Large intestine (tissue), 3 donors: Measurements from ENCODE around the gene SMKR1. TPM values are rescaled to one million over a fixed set of nuclear protein-coding genes. Genes with fewer than 3 reads are reported as not detected.
"Not testable (repeated sequence)": the region's sequence is repeated elsewhere in the genome, so short reads cannot be mapped to it uniquely, and the experiment has no call there.

Experiments used
- DNase-seq, 2 donors: peaks; one replicate each; pipeline versions ENCODE4 v3.0.0 to v3.0.0-alpha.2; 2013
- H3K27ac ChIP-seq: one replicate; pipeline ENCODE4 v1.5.1; 2013; ENCODE audit warnings: low read length
- H3K27me3 ChIP-seq: 2 replicates; pipeline ENCODE4 v1.6.1; 2013; ENCODE audit warnings: low read length; ENCODE audit not compliant: control insufficient read depth, insufficient read depth
- H3K36me3 ChIP-seq: 2 replicates; pipeline ENCODE4 v1.6.1; 2013; ENCODE audit warnings: low read length; ENCODE audit not compliant: control insufficient read depth, insufficient read depth
- H3K4me1 ChIP-seq: one replicate; pipeline ENCODE4 v1.6.1; 2013; ENCODE audit warnings: low read length; ENCODE audit not compliant: control insufficient read depth, insufficient read depth
- H3K4me3 ChIP-seq: one replicate; pipeline ENCODE4 v1.5.1; 2013; ENCODE audit warnings: low read length
- H3K9me3 ChIP-seq: one replicate; pipeline ENCODE4 v1.6.1; 2013; ENCODE audit warnings: mild to moderate bottlenecking, low read depth, low read length, moderate library complexity; ENCODE audit not compliant: control insufficient read depth
- WGBS: methylation state at CpG from one replicate; pipeline ENCODE4 v1.1.5; 2013; ENCODE audit warnings: low lambda C conversion rate; ENCODE audit not compliant: insufficient coverage; 5-methylcytosine and 5-hydroxymethylcytosine counted together
- polyA plus RNA-seq: library from polyadenylated mRNA; unstranded; fragments of 120-200 nt; gene quantifications from one replicate; pipeline ENCODE4 v1.2.1, GENCODE V29; 2013

SMKR1 gene
- polyA plus RNA-seq, 1 donor = 1.1 TPM

DNA sequence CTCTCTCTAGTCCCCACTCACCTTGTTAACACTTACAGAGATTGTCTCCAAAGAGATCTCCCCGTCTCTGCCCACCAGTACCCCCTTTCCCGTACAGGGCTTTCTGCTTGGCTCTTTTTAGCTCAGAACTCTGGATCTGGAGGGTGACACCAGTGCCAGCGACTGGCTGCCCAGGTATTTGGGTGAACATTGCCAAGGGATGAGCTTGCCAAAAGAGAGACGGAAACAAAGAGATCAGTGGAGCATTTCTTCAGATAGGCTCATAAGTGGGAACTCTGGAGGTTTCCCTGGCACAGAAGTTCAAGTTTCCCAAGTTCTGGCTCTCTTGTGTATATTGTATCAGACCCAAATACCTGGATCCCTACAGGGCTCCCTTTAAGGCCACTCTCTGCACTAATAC is 38.1 kb upstream of the SMKR1 start:
- Histone ChIP-seq H3K36me3 (no peaks in the 10 kb centered on the region), H3K9me3 (no peaks in the 10 kb centered on the region), H3K4me3 (no peak overlapping the region), H3K27ac (no peak overlapping the region), H3K4me1 (no peaks in the 10 kb centered on the region), H3K27me3 (no peaks in the 10 kb centered on the region)
- no CpG with 5 or more reads among the region's 4 CpGs for WGBS
- no peak for DNase-seq

DNA sequence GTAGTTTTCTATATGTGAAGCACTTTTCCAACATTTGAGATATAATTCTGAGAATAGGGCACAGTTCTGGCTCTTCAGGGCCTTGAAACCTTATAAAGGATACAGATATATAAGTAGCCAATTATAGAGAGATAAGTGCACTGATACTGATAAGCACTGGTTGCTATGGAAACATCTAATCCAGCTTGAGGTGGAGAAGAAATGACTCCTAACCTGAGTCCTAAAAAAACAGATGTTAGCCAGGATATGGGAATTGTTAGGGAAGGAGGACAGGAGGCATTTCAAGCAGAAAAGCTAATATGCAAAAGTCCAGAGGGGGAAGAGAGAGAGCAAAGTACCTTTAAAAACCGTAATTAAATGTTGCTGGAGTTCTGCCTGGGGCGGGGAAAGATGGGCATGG is 37.3 kb upstream of the SMKR1 start:
- Histone ChIP-seq H3K36me3 (no peaks in the 10 kb centered on the region), H3K4me1 (no peaks in the 10 kb centered on the region), H3K4me3 (no peak overlapping the region), H3K27ac (no peak overlapping the region), H3K27me3 (no peaks in the 10 kb centered on the region), H3K9me3 (no peaks in the 10 kb centered on the region)
- no CpG with 5 or more reads among the region's 2 CpGs for WGBS
- DNase-seq = no peak

- H3K36me3 ChIP-seq = no peaks in the 10 kb centered on the region
- H3K4me1 ChIP-seq = no peaks in the 10 kb centered on the region
- H3K9me3 ChIP-seq = no peaks in the 10 kb centered on the region
- no peaks in the 10 kb centered on the region for H3K27me3 ChIP-seq
- no peak overlapping the region for H3K27ac ChIP-seq
- no peak overlapping the region for H3K4me3 ChIP-seq
- no CpG with 5 or more reads among the region's 3 CpGs for WGBS
- no peak for DNase-seq
These were observed 35.5 kb upstream of the SMKR1 start for GRCh38 chr7:129466796-129467195.

- Histone ChIP-seq H3K36me3 (no peaks in the 10 kb centered on the region), H3K27ac (no peak overlapping the region), H3K27me3 (no peaks in the 10 kb centered on the region), H3K4me1 (no peaks in the 10 kb centered on the region), H3K4me3 (no peak overlapping the region), H3K9me3 (no peaks in the 10 kb centered on the region)
- no peak for DNase-seq
- WGBS = no CpG with 5 or more reads among the region's 1 CpG
These were observed 34.2 kb upstream of the SMKR1 start for GRCh38 chr7:129468087-129468486.

- no peak for DNase-seq
- Histone ChIP-seq H3K36me3 (no peaks in the 10 kb centered on the region), H3K27ac (no peak overlapping the region), H3K9me3 (no peaks in the 10 kb centered on the region), H3K4me3 (no peak overlapping the region), H3K4me1 (no peaks in the 10 kb centered on the region), H3K27me3 (no peaks in the 10 kb centered on the region)
- no CpG with 5 or more reads among the region's 4 CpGs for WGBS
These were observed 33.8 kb upstream of the SMKR1 start for GRCh38 chr7:129468547-129468946.

GRCh38 chr7:129469930-129470329 is 32.4 kb upstream of the SMKR1 start:
- H3K27me3 ChIP-seq = no peaks in the 10 kb centered on the region
- H3K27ac ChIP-seq = no peak overlapping the region
- no peaks in the 10 kb centered on the region for H3K9me3 ChIP-seq
- no peak for DNase-seq
- no peaks in the 10 kb centered on the region for H3K4me1 ChIP-seq
- no peaks in the 10 kb centered on the region for H3K36me3 ChIP-seq
- H3K4me3 ChIP-seq = no peak overlapping the region

DNA sequence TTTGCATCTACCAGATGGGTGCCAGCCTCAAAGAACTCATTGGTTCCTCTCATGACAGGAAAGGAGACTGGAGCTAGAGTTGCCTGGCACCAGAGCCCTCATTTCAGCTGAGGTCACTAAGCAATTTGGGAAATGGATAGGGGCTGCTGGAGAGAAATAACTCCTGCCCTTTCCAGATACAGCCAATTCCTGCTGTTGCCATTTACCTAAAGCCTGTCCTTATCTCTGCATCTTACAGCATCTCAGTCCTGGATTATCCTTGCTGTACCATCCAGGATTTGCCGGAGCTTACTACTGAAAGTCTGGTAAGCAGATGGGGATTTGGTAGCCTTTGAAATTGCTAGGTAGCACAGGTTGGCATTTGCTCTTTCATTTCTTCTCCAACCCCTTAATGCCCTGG is 31.9 kb upstream of the SMKR1 start:
- no peak for DNase-seq
- no peaks in the 10 kb centered on the region for H3K36me3 ChIP-seq
- WGBS = no CpG with 5 or more reads among the region's 1 CpG

GRCh38 chr7:129471402-129471827 is 30.9 kb upstream of the SMKR1 start:
- no peaks in the 10 kb centered on the region for H3K4me1 ChIP-seq
- H3K4me3 ChIP-seq = no peak overlapping the region
- DNase-seq = no peak
- no peak overlapping the region for H3K27ac ChIP-seq
- H3K27me3 ChIP-seq = no peaks in the 10 kb centered on the region
- no peaks in the 10 kb centered on the region for H3K36me3 ChIP-seq
- peaks cover 2% of the 10 kb centered on the region for H3K9me3 ChIP-seq

More for the DNA sequence above, 31.9 kb upstream of the SMKR1 start:
- Histone ChIP-seq H3K4me1 (no peaks in the 10 kb centered on the region), H3K27ac (no peak overlapping the region), H3K9me3 (no peaks in the 10 kb centered on the region), H3K4me3 (no peak overlapping the region), H3K27me3 (no peaks in the 10 kb centered on the region)

GRCh38 chr7:129475931-129476330 is 26.4 kb upstream of the SMKR1 start:
- not testable (repeated sequence) for H3K4me1 ChIP-seq, H3K27me3 ChIP-seq, DNase-seq, H3K36me3 ChIP-seq, H3K4me3 ChIP-seq, H3K27ac ChIP-seq, H3K9me3 ChIP-seq
- no CpG with 5 or more reads among the region's 27 CpGs for WGBS

DNA sequence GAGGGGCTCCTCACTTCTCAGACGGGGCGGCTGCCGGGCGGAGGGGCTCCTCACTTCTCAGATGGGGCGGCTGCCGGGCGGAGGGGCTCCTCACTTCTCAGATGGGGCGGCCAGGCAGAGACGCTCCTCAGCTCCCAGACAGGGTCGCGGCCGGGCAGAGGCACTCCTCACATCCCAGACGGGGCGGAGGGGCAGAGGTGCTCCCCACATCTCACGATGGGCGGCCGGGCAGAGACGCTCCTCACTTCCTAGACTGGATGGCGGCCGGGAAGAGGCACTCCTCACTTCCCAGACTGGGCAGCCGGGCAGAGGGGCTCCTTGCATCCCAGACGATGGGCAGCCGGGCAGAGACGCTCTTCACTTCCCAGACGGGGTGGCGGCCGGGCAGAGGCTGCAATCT is 25.9 kb upstream of the SMKR1 start:
- H3K36me3 ChIP-seq, DNase-seq, H3K27ac ChIP-seq, H3K4me3 ChIP-seq, H3K9me3 ChIP-seq, H3K4me1 ChIP-seq, H3K27me3 ChIP-seq: not testable (repeated sequence)
- WGBS = no CpG with 5 or more reads among the region's 27 CpGs

GRCh38 chr7:129479831-129480230 is 22.5 kb upstream of the SMKR1 start:
- no peak overlapping the region for H3K27ac ChIP-seq
- no peaks in the 10 kb centered on the region for H3K4me1 ChIP-seq
- no peak for DNase-seq
- no peak overlapping the region for H3K4me3 ChIP-seq
- no peaks in the 10 kb centered on the region for H3K36me3 ChIP-seq
- H3K9me3 ChIP-seq = peaks cover 4% of the 10 kb centered on the region
- H3K27me3 ChIP-seq = no peaks in the 10 kb centered on the region
- no CpG with 5 or more reads among the region's 1 CpG for WGBS
